Motor neuron (in vitro differentiated cells): ENCODE data around the gene CCDC24. TPM values are rescaled to one million over a fixed set of nuclear protein-coding genes. Genes with fewer than 3 reads are reported as not detected.
A peak's percentile ranks its signal among the peaks of the same experiment; 100 is the strongest.

Experiments
- ATAC-seq, 8 experiments: fragments of 200-7000 bp; cut with Tn5 transposase; replicated peaks in 6 of 8; 2 replicates each; pipeline ENCODE4 v1.8.0; 2021; ENCODE audit warnings: mild to moderate bottlenecking in 8 of 8, moderate library complexity in 8 of 8
- H3K27ac ChIP-seq, 2 donors: fragments of 250-450 bp; sonication (Bioruptor Pico); 2 replicates each; pipeline ENCODE4 v1.9.0; 2021; ENCODE audit warnings: antibody characterized with exemption in 2 of 2, mild to moderate bottlenecking in 2 of 2, moderate library complexity in 1 of 2
- H3K4me1 ChIP-seq, 2 donors: fragments of 250-450 bp; sonication (Bioruptor Pico); replicated peaks in 1 of 2; 2 replicates each; pipeline ENCODE4 v1.6.1; 2021; ENCODE audit warnings: antibody characterized with exemption in 2 of 2, mild to moderate bottlenecking in 2 of 2, moderate library complexity in 1 of 2
- H3K4me3 ChIP-seq, 5 donors: fragments of 250-450 bp; sonication (Bioruptor Pico); 2 replicates each; pipeline ENCODE4 v1.9.0; 2021; ENCODE audit warnings: antibody characterized with exemption in 5 of 5, mild to moderate bottlenecking in 5 of 5, moderate library complexity in 4 of 5
- WGBS, 10 experiments: fragments of 450-650 bp; shearing (Covaris generic); methylation state at CpG; one replicate each; pipeline ENCODE4 v1.0.0; 2022; 5-methylcytosine and 5-hydroxymethylcytosine counted together
- in situ Hi-C, 9 experiments: fragments of 400-800 bp; cut with MboI; loops; one replicate each; pipeline ENCODE4 v1.15.0; 2021; ENCODE audit warnings: low sequenced_read_pairs in 9 of 9, low pct_unique_long_range_greater_than_20kb in 2 of 9; ENCODE audit not compliant: unreplicated experiment in 9 of 9
- total RNA-seq, 8 experiments: library from RNA; unstranded; fragments of 300-600 nt; gene quantifications; 2 replicates each; pipeline versions ENCODE4 v1.2.3 to v1.2.4, GENCODE V29; 2022

The CCDC24 gene
- total RNA-seq, 8 experiments from 2014 or later = 2.9 to 13.3 (median 6.3) TPM

- Histone ChIP-seq H3K27ac (peak overlapping the region in 1 of 2 donors; percentile 5), H3K4me3 (no peak overlapping the region), H3K4me1 (peaks cover 16 to 21% of the 10 kb centered on the region in 2 donors)
- no peak for ATAC-seq
- in situ Hi-C loops = no loop called here
- 40 to 94% (median 91%) methylated on average over 1 to 9 of the region's 11 CpGs; no CpG with 5 or more reads in 5 of the 10 experiments for WGBS, 10 experiments
These were observed 6.6 kb downstream of the CCDC24 start for GRCh38 chr1:43998000-43998378.

- WGBS, 10 experiments = 80 to 100% (median 87%) methylated on average over 2 to 7 of the region's 8 CpGs; no CpG with 5 or more reads in 6 of the 10 experiments
- in situ Hi-C loops = no loop called here
- H3K4me1 ChIP-seq = peaks cover 16 to 21% of the 10 kb centered on the region in 2 donors
- ATAC-seq = no peak
- no peak overlapping the region for H3K4me3 ChIP-seq
- H3K27ac ChIP-seq = no peak overlapping the region
These were observed 8.1 kb downstream of the CCDC24 start for GRCh38 chr1:43999455-43999854.

DNA sequence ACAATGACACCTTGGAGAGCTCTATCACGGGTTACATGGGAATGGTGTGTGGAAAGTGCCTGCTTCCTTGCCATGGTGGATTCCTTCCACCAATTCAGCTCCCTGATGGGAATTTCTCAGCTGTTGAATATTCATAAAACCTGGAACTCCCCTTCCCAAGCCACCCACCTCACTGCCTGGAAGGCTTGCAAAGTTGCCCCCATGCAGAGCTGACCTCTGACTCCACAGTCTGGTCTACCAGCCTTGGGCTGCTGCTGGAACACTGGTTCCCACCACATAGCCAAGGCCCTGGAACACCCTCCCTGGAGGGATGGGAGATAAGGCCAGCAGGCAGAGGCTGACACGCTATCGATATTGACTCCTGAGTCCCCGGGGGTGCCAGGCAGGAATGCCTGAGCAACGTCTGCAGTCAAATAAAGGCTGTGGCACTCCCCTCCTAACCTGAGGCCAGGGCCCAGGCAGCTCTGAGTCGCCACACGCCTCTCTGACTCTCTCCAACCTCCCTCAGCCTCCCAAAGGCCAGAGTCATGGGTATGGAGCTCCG lies 8.8 kb downstream of the CCDC24 start:
- Histone ChIP-seq H3K4me1 (peaks cover 16 to 21% of the 10 kb centered on the region in 2 donors), H3K4me3 (no peak overlapping the region), H3K27ac (no peak overlapping the region)
- in situ Hi-C loops = loop anchor here in 3 of 9 experiments (25.0 kb wide), 1 partner anchor 662 kb away; the partner anchor contains the start of genes ARMH1 (in 3 of the 3) and TMEM53 (in 3 of the 3)
- 79 to 100% (median 89%) methylated on average over 1 to 7 of the region's 8 CpGs; no CpG with 5 or more reads in 4 of the 10 experiments for WGBS, 10 experiments
- ATAC-seq = peak in 2 of 8 experiments; percentile 50 to 76

GRCh38 chr1:44002165-44002564 lies 10.8 kb downstream of the CCDC24 start:
- no peak overlapping the region for H3K27ac ChIP-seq
- H3K4me3 ChIP-seq = no peak overlapping the region
- H3K4me1 ChIP-seq = peaks cover 3 to 9% of the 10 kb centered on the region in 2 donors
- no peak for ATAC-seq
- in situ Hi-C loops = loop anchor here in 3 of 9 experiments (25.0 kb wide), 1 partner anchor 660 kb away; the partner anchor contains the start of genes ARMH1 (in 3 of the 3) and TMEM53 (in 3 of the 3)
- 76 to 100% (median 86%) methylated on average over 1 to 6 of the region's 8 CpGs; no CpG with 5 or more reads in 4 of the 10 experiments for WGBS, 10 experiments

GRCh38 chr1:44002606-44003157 lies 11.3 kb downstream of the CCDC24 start:
- ATAC-seq = no peak
- no peak overlapping the region for H3K27ac ChIP-seq
- H3K4me1 ChIP-seq = peaks cover 0 to 4% of the 10 kb centered on the region in 2 donors
- no peak overlapping the region for H3K4me3 ChIP-seq
- 74 to 100% (median 92%) methylated on average over 1 to 5 of the region's 14 CpGs; no CpG with 5 or more reads in 5 of the 10 experiments for WGBS, 10 experiments
- in situ Hi-C loops = loop anchor here in 3 of 9 experiments (25.0 kb wide), 1 partner anchor 660 kb away; the partner anchor contains the start of genes ARMH1 (in 3 of the 3) and TMEM53 (in 3 of the 3)

GRCh38 chr1:44008259-44008658 lies 16.9 kb downstream of the CCDC24 start:
- no peak overlapping the region for H3K27ac ChIP-seq
- H3K4me1 ChIP-seq = no peaks in the 10 kb centered on the region
- in situ Hi-C loops = loop anchor here in 3 of 9 experiments (25.0 kb wide), 1 partner anchor 654 kb away; the partner anchor contains the start of genes ARMH1 (in 3 of the 3) and TMEM53 (in 3 of the 3)
- WGBS, 10 experiments = 96 to 100% (median 100%) methylated on average over 2 to 11 of the region's 12 CpGs; no CpG with 5 or more reads in 5 of the 10 experiments
- ATAC-seq = no peak
- no peak overlapping the region for H3K4me3 ChIP-seq

GRCh38 chr1:44010935-44011471 lies 19.6 kb downstream of the CCDC24 start:
- Histone ChIP-seq H3K27ac (no peak overlapping the region), H3K4me1 (peaks cover 7 to 15% of the 10 kb centered on the region in 2 donors), H3K4me3 (no peak overlapping the region)
- 80 to 100% methylated on average over 1 to 2 of the region's 11 CpGs; no CpG with 5 or more reads in 8 of the 10 experiments for WGBS, 10 experiments
- in situ Hi-C loops = loop anchor here in 3 of 9 experiments (25.0 kb wide), 1 partner anchor 651 kb away; the partner anchor contains the start of genes ARMH1 (in 3 of the 3) and TMEM53 (in 3 of the 3)
- ATAC-seq = no peak

DNA sequence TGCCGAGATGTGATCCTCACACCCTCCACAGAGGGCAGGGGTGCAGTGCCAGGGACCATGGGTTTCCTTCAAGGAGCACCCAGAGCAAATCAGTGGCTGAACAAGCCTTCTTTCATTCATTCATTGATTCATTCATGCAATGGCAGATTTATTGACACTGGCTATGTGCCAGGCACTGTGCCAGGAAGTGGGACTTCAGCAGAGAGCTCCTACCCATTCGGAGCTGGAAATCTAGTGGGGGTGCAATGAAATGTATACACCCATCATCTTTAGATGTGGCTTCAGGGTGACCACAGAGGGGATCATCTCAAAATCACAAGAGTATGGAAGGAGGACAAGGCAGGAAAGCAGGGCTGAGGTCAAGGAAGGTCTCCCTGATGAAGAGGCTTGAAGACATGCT lies 21.0 kb downstream of the CCDC24 start:
- peaks cover 21 to 29% of the 10 kb centered on the region in 2 donors for H3K4me1 ChIP-seq
- no peak for ATAC-seq
- in situ Hi-C loops = loop anchor here in 3 of 9 experiments (25.0 kb wide), 1 partner anchor 650 kb away; the partner anchor contains the start of genes ARMH1 (in 3 of the 3) and TMEM53 (in 3 of the 3)
- WGBS, 10 experiments = 67 to 100% (median 100%) methylated on average over 1 to 2 of the region's 2 CpGs; no CpG with 5 or more reads in 3 of the 10 experiments
- no peak overlapping the region for H3K27ac ChIP-seq
- no peak overlapping the region for H3K4me3 ChIP-seq

- H3K4me3 ChIP-seq = no peak overlapping the region
These were observed 21.7 kb downstream of the CCDC24 start for GRCh38 chr1:44012941-44013609.

DNA sequence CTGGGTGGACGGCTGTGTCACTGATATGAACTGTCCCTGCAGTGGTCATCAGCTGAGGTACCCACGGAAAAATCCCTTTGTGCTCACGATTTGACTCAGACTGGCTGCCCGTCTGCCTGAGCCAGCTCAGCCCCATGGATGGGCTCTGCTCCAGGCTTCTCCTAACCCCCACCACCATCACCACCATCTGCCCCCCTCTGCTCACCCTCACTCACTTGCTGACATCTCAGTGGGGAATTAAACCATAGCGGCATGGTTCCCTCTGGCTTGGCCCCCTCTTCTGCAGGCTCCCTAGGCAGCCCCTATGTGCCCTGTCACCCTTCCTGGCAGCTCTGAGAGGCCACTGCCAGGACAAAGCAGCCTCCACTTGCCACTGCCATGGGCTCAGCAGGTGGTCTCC lies 22.6 kb downstream of the CCDC24 start:
- Histone ChIP-seq H3K4me1 (peaks cover 24 to 31% of the 10 kb centered on the region in 2 donors), H3K27ac (no peak overlapping the region), H3K4me3 (no peak overlapping the region)
- no peak for ATAC-seq
- WGBS, 10 experiments = 40 to 100% (median 76%) methylated on average over 1 to 5 of the region's 5 CpGs; no CpG with 5 or more reads in 3 of the 10 experiments
- in situ Hi-C loops = loop anchor here in 3 of 9 experiments (25.0 kb wide), 1 partner anchor 648 kb away; the partner anchor contains the start of genes ARMH1 (in 3 of the 3) and TMEM53 (in 3 of the 3)

More at GRCh38 chr1:44012941-44013609, 21.7 kb downstream of the CCDC24 start:
- WGBS, 10 experiments = 57 to 100% (median 63%) methylated on average over 1 to 11 of the region's 13 CpGs; no CpG with 5 or more reads in 5 of the 10 experiments
- in situ Hi-C loops = loop anchor here in 3 of 9 experiments (25.0 kb wide), 1 partner anchor 649 kb away; the partner anchor contains the start of genes ARMH1 (in 3 of the 3) and TMEM53 (in 3 of the 3)
- Histone ChIP-seq H3K4me1 (peaks cover 24 to 31% of the 10 kb centered on the region in 2 donors), H3K27ac (no peak overlapping the region)
- ATAC-seq = peak in 2 of 8 experiments; percentile 26 to 30

GRCh38 chr1:44014365-44015104 lies 23.1 kb downstream of the CCDC24 start:
- 29 to 100% (median 79%) methylated on average over 1 to 7 of the region's 8 CpGs; no CpG with 5 or more reads in 2 of the 10 experiments for WGBS, 10 experiments
- Histone ChIP-seq H3K4me3 (no peak overlapping the region), H3K4me1 (peaks cover 24 to 31% of the 10 kb centered on the region in 2 donors), H3K27ac (no peak overlapping the region)
- in situ Hi-C loops = loop anchor here in 3 of 9 experiments (25.0 kb wide), 1 partner anchor 648 kb away; the partner anchor contains the start of genes ARMH1 (in 3 of the 3) and TMEM53 (in 3 of the 3)
- ATAC-seq = peak in 2 of 8 experiments; percentile 63 to 64
